ENCODE results near the gene HAUS3. TPM values are rescaled to one million over a fixed set of nuclear protein-coding genes. Genes with fewer than 3 reads are reported as not detected.
"Not testable (repeated sequence)": the region's sequence is repeated elsewhere in the genome, so short reads cannot be mapped to it uniquely, and the experiment has no call there.

The HAUS3 gene
- total RNA-seq, 3 donors from 2014 or later: 9.9 to 13.7 (median 11.4) TPM

GRCh38 chr4:2219233-2219760 is 22.6 kb downstream of the HAUS3 start:
- Histone ChIP-seq H3K4me1 (ENCODE audit: low read depth) (no peaks in the 10 kb centered on the region), H3K36me3 (ENCODE audit: low read depth) (no peaks in the 10 kb centered on the region), H3K9me3 (no peaks in the 10 kb centered on the region), H3K4me3 (no peak overlapping the region)
- no peak for TF ChIP-seq CTCF (IDR thresholded peaks at IDR 0.05)
- DNase-seq (no peak), ATAC-seq (no peak)
- intact Hi-C loops (cut with DNase I, micrococcal nuclease): no loop called here

DNA sequence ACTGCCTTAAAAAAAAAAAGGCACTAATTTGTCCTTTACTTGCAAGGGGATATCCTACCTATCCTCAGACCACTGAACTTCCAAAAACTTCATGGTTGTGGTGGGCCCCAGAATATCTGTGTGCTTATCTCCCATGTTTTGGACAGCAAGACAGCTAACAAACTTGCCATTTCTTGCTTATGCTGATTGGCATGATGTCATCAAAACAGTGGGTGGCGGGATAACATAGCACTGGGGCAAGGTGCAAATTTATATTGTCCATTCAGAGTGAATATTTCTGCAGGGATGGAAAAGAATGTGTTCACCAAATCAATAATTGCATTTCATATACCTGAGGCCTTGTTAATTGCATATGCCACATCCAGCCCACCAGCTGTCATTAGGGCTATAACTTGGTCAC is 23.5 kb downstream of the HAUS3 start:
- H3K9me3 ChIP-seq: no peaks in the 10 kb centered on the region
- DNase-seq (no peak), ATAC-seq (no peak)
- H3K4me3 ChIP-seq: no peak overlapping the region
- no peaks in the 10 kb centered on the region for H3K4me1 ChIP-seq (ENCODE audit: low read depth)
- no peaks in the 10 kb centered on the region for H3K36me3 ChIP-seq (ENCODE audit: low read depth)
- TF ChIP-seq CTCF (IDR thresholded peaks at IDR 0.05): no peak
- intact Hi-C loops (cut with DNase I, micrococcal nuclease): no loop called here

- intact Hi-C loops (cut with DNase I, micrococcal nuclease): no loop called here
- DNase-seq (no peak), ATAC-seq (no peak)
- H3K9me3 ChIP-seq: no peaks in the 10 kb centered on the region
- H3K4me3 ChIP-seq: no peak overlapping the region
- no peaks in the 10 kb centered on the region for H3K36me3 ChIP-seq (ENCODE audit: low read depth)
- no peak for TF ChIP-seq CTCF (IDR thresholded peaks at IDR 0.05)
- H3K4me1 ChIP-seq (ENCODE audit: low read depth): no peaks in the 10 kb centered on the region
Measured at GRCh38 chr4:2217726-2218125, 24.2 kb downstream of the HAUS3 start.

DNA sequence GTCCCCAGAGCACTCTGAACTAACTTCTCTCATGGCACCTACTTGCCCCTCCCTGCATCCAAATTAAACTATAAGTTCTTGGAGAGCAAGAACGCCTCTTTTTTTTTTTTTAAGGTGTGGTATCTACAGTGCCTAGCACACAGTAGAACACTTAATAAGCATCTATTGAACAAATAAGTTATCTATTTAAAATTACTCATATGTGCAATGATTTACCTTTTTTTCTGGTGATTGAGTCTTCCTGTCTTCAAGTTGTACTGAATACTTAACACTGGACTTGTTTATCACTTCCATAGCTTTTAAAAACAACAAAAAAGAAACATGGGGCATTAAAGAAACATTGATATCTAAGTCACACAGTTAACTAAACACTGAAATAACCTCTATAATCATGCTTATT is 29.1 kb downstream of the HAUS3 start:
- no peaks in the 10 kb centered on the region for H3K4me1 ChIP-seq (ENCODE audit: low read depth)
- H3K4me3 ChIP-seq: no peak overlapping the region
- no peaks in the 10 kb centered on the region for H3K9me3 ChIP-seq
- ATAC-seq (no peak), DNase-seq (no peak)
- intact Hi-C loops (cut with DNase I, micrococcal nuclease): no loop called here
- no peaks in the 10 kb centered on the region for H3K36me3 ChIP-seq (ENCODE audit: low read depth)
- TF ChIP-seq CTCF (IDR thresholded peaks at IDR 0.05): no peak

DNA sequence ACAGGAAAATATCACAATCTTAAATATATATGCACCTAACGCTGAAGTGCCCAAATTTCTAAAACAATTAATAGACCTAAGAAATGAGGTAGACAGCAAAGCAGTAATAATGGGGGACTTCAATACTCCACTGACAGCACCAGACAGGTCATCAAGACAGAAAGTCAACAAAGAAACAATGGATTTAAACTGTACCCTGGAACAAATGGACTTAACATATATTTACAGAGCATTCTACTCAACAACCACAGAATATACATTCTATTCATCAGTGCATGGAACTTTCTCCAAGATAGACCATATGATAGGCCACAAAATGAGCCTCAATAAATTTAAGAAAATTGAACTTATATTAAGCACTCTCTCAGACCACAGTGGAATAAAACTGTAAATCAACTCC is 39.1 kb downstream of the HAUS3 start:
- ATAC-seq; H3K36me3 ChIP-seq (ENCODE audit: low read depth); intact Hi-C loops (cut with DNase I, micrococcal nuclease); DNase-seq; H3K4me3 ChIP-seq; H3K9me3 ChIP-seq; H3K4me1 ChIP-seq (ENCODE audit: low read depth): not testable (repeated sequence)

GRCh38 chr4:2194496-2194895 is 47.4 kb downstream of the HAUS3 start:
- TF ChIP-seq CTCF (IDR thresholded peaks at IDR 0.05): no peak
- Histone ChIP-seq H3K4me3 (no peak overlapping the region), H3K4me1 (ENCODE audit: low read depth) (no peaks in the 10 kb centered on the region), H3K9me3 (no peaks in the 10 kb centered on the region), H3K36me3 (ENCODE audit: low read depth) (no peaks in the 10 kb centered on the region)
- intact Hi-C loops (cut with DNase I, micrococcal nuclease): no loop called here
- ATAC-seq (no peak), DNase-seq (no peak)

All from mucosa of descending colon (tissue), 3 donors.